ENCODE results near the gene SLC6A6. TPM values are rescaled to one million over a fixed set of nuclear protein-coding genes. Genes with fewer than 3 reads are reported as not detected.

SLC6A6 gene
- total and polyA plus RNA-seq, 8 donors, result 2.1 to 11.6 (median 3.4) TPM

GRCh38 chr3:14490255-14490654 lies 87.8 kb downstream of the SLC6A6 start:
- ATAC-seq, result no peak

GRCh38 chr3:14490831-14491230 lies 88.4 kb downstream of the SLC6A6 start:
- Histone ChIP-seq H3K4me1 (no peaks in the 10 kb centered on the region), H3K4me3 (no peak overlapping the region), H3K27ac (no peak overlapping the region), H3K27me3 (no peaks in the 10 kb centered on the region), H3K9me3 (no peaks in the 10 kb centered on the region), H3K36me3 (no peaks in the 10 kb centered on the region)
- FAIRE-seq (no peak), DNase-seq (no peak), ATAC-seq (no peak)
- intact Hi-C loops (cut with DNase I), result no loop called here
- no peak for TF ChIP-seq CTCF (IDR thresholded peaks at IDR 0.05)
- WGBS, 2 donors, result 76 to 81% methylated on average over 2 of the region's 2 CpGs

More at GRCh38 chr3:14490255-14490654, 87.8 kb downstream of the SLC6A6 start:
- intact Hi-C loops (cut with DNase I), result no loop called here
- FAIRE-seq (no peak), DNase-seq (peak in 2 of 6 donors; percentile 18 to 36)
- H3K36me3 ChIP-seq, result no peaks in the 10 kb centered on the region
- 71 to 76% methylated on average over 4 of the region's 4 CpGs for WGBS, 2 donors
- no peak overlapping the region for H3K4me3 ChIP-seq
- H3K9me3 ChIP-seq, result no peaks in the 10 kb centered on the region
- TF ChIP-seq CTCF (IDR thresholded peaks at IDR 0.05), result no peak
- no peaks in the 10 kb centered on the region for H3K4me1 ChIP-seq
- no peaks in the 10 kb centered on the region for H3K27me3 ChIP-seq
- no peak overlapping the region for H3K27ac ChIP-seq

- no peaks in the 10 kb centered on the region for H3K27me3 ChIP-seq
- intact Hi-C loops (cut with DNase I), result no loop called here
- H3K9me3 ChIP-seq, result no peaks in the 10 kb centered on the region
- H3K36me3 ChIP-seq, result no peaks in the 10 kb centered on the region
- TF ChIP-seq CTCF (IDR thresholded peaks at IDR 0.05), result no peak
- FAIRE-seq (no peak), ATAC-seq (no peak), DNase-seq (peak in 1 of 6 donors; percentile 47)
- WGBS, 2 donors, result 74 to 82% methylated on average over 17 of the region's 17 CpGs
- no peaks in the 10 kb centered on the region for H3K4me1 ChIP-seq
- H3K27ac ChIP-seq, result no peak overlapping the region
- H3K4me3 ChIP-seq, result no peak overlapping the region
Observed at GRCh38 chr3:14491396-14492190, 89.2 kb downstream of the SLC6A6 start.

- peak in 1 of 6 donors; percentile 49 for DNase-seq
- Histone ChIP-seq H3K27ac (no peak overlapping the region), H3K27me3 (no peaks in the 10 kb centered on the region), H3K9me3 (no peaks in the 10 kb centered on the region), H3K4me1 (no peaks in the 10 kb centered on the region), H3K4me3 (no peak overlapping the region), H3K36me3 (no peaks in the 10 kb centered on the region)
- 84 to 86% methylated on average over 31 of the region's 31 CpGs for WGBS, 2 donors
- intact Hi-C loops (cut with DNase I), result no loop called here
- no peak for TF ChIP-seq CTCF (IDR thresholded peaks at IDR 0.05)
- FAIRE-seq, result no peak
- ATAC-seq, result no peak
Observed at GRCh38 chr3:14492948-14493881, 90.8 kb downstream of the SLC6A6 start.

Measured in pancreas (tissue), 10 donors.